Glutamatergic neuron (in vitro differentiated cells): Measurements from ENCODE around the gene OR10AD1. TPM values are rescaled to one million over a fixed set of nuclear protein-coding genes. Genes with fewer than 3 reads are reported as not detected.

Source experiments
- DNase-seq: peaks from one replicate; pipeline ENCODE4 v3.0.0; 2022
- H3K27ac Mint-ChIP-seq: one replicate; pipeline ENCODE4 v1.8.0; 2020; ENCODE audit warnings: mild to moderate bottlenecking, mixed read lengths, inconsistent platforms; ENCODE audit not compliant: unreplicated experiment
- H3K27me3 Mint-ChIP-seq: one replicate; pipeline ENCODE4 v1.8.0; 2020; ENCODE audit warnings: mild to moderate bottlenecking, moderate library complexity, mixed read lengths, inconsistent platforms; ENCODE audit not compliant: unreplicated experiment
- H3K36me3 Mint-ChIP-seq: one replicate; pipeline ENCODE4 v1.8.0; 2020; ENCODE audit warnings: mild to moderate bottlenecking, mixed read lengths, inconsistent platforms; ENCODE audit not compliant: unreplicated experiment
- H3K4me1 Mint-ChIP-seq: one replicate; pipeline ENCODE4 v1.8.0; 2020; ENCODE audit warnings: mild to moderate bottlenecking, low read depth, mixed read lengths, inconsistent platforms; ENCODE audit not compliant: unreplicated experiment
- H3K4me3 Mint-ChIP-seq: one replicate; pipeline ENCODE4 v1.8.0; 2020; ENCODE audit warnings: mild to moderate bottlenecking, mixed read lengths, inconsistent platforms; ENCODE audit not compliant: unreplicated experiment
- H3K9me3 Mint-ChIP-seq: one replicate; pipeline ENCODE4 v1.8.0; 2020; ENCODE audit warnings: mild to moderate bottlenecking, moderate library complexity, mixed read lengths, inconsistent platforms; ENCODE audit not compliant: unreplicated experiment
- CTCF ChIP-seq: fragments of 200-600 bp; sonication (generic); IDR thresholded peaks from one replicate; pipeline ENCODE4 v1.5.0; 2021; ENCODE audit not compliant: partially characterized antibody, unreplicated experiment
- total RNA-seq: library from RNA; stranded (reverse); fragmentation: NEBNext Ultra II Directional; extraction: Animal tissue kit (Norgen Biotek cat#: 25700); gene quantifications from one replicate; pipeline ENCODE4 v1.2.1, GENCODE V29; 2021; ENCODE audit not compliant: unreplicated experiment

Gene OR10AD1
- total RNA-seq, 1 donor from 2014 or later, result not detected

GRCh38 chr12:48175613-48176416 is 27.3 kb downstream of the OR10AD1 start:
- Mint-ChIP-seq H3K9me3 (no peaks in the 10 kb centered on the region), H3K27me3 (peaks cover 7% of the 10 kb centered on the region), H3K27ac (peak overlapping the region; percentile 60), H3K36me3 (no peaks in the 10 kb centered on the region), H3K4me3 (peak overlapping the region; percentile 53), H3K4me1 (peaks cover 17% of the 10 kb centered on the region)
- no peak for TF ChIP-seq CTCF
- DNase-seq, result no peak

- Mint-ChIP-seq H3K4me3 (no peak overlapping the region), H3K9me3 (no peaks in the 10 kb centered on the region), H3K27ac (no peak overlapping the region), H3K4me1 (no peaks in the 10 kb centered on the region), H3K27me3 (peaks cover 2% of the 10 kb centered on the region), H3K36me3 (no peaks in the 10 kb centered on the region)
- no peak for TF ChIP-seq CTCF
- DNase-seq, result no peak
Measured at GRCh38 chr12:48169011-48169410, 34.1 kb downstream of the OR10AD1 start.

- TF ChIP-seq CTCF, result peak; percentile 91
- H3K9me3 Mint-ChIP-seq, result no peaks in the 10 kb centered on the region
- no peak for DNase-seq
- H3K4me3 Mint-ChIP-seq, result no peak overlapping the region
- peaks cover 2% of the 10 kb centered on the region for H3K27me3 Mint-ChIP-seq
- no peaks in the 10 kb centered on the region for H3K4me1 Mint-ChIP-seq
- H3K27ac Mint-ChIP-seq, result no peak overlapping the region
- no peaks in the 10 kb centered on the region for H3K36me3 Mint-ChIP-seq
Measured at GRCh38 chr12:48165089-48165981, 37.8 kb downstream of the OR10AD1 start.

GRCh38 chr12:48164451-48164850 is 38.6 kb downstream of the OR10AD1 start:
- TF ChIP-seq CTCF, result no peak
- peaks cover 2% of the 10 kb centered on the region for H3K27me3 Mint-ChIP-seq
- no peak for DNase-seq
- H3K4me3 Mint-ChIP-seq, result no peak overlapping the region
- H3K9me3 Mint-ChIP-seq, result no peaks in the 10 kb centered on the region
- H3K27ac Mint-ChIP-seq, result no peak overlapping the region
- no peaks in the 10 kb centered on the region for H3K4me1 Mint-ChIP-seq
- H3K36me3 Mint-ChIP-seq, result no peaks in the 10 kb centered on the region
